Activated CD4-positive, CD25-positive, alpha-beta regulatory T cell treated with anti-CD3 and anti-CD28 coated beads, Interleukin-2, amount 50 U/mL, for 16 hours (primary cell): ENCODE measurements around the gene CDC27.
"Not testable (repeated sequence)": the region's sequence is repeated elsewhere in the genome, so short reads cannot be mapped to it uniquely, and the experiment has no call there.

Experiments
- DNase-seq: peaks from one replicate; pipeline ENCODE4 v3.0.0-alpha.2; 2020; ENCODE audit warnings: low read depth, low spot score

CDC27 gene

GRCh38 chr17:47072886-47073285 lies 116.2 kb downstream of the CDC27 start:
- no peak for DNase-seq

- DNase-seq = not testable (repeated sequence)
Observed at GRCh38 chr17:47071171-47071570, 117.9 kb downstream of the CDC27 start.

GRCh38 chr17:47070266-47070665 lies 118.8 kb downstream of the CDC27 start:
- DNase-seq = not testable (repeated sequence)
